HG03139 (cell line): Measurements from ENCODE around the gene OSBPL3.

Experiments
- ATAC-seq: cut with Tn5 transposase; IDR thresholded peaks from one replicate; pipeline ENCODE4 v1.9.1; 2021; ENCODE audit not compliant: unreplicated experiment

Gene OSBPL3

DNA sequence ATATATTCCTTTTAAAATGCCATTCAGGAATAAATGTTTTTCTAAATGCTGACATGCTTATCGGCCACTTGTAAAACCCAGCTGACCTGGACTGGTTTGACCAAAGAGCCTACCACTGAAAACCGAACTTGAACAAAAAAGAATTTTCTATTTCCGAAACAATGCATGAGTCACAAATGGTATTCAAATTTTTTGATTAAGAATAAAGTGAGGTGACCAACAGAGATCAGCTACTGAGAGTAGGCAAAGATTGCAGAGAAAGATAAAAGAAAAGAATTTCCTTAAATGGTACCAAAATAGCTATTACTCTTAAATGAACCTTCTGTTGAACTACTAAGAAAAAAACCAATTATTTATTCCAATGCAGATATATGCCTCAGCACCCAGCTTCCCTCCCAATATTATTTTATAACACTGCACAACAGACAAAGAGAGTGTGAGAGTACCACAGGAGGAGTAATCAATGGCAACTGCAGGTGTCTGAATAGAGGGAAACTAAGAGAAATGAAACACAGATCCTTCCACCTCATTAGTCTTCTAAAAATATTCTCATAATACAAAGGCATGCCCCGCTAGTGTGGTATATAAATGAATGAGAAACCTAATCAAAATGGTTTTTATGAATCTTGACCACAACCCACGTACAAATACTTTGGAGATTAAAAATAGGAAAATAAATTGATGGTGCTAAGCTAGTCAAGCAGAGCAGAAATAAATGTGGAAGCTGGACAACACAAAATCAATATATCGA, 20.1 kb downstream of the OSBPL3 start:
- ATAC-seq: no peak

DNA sequence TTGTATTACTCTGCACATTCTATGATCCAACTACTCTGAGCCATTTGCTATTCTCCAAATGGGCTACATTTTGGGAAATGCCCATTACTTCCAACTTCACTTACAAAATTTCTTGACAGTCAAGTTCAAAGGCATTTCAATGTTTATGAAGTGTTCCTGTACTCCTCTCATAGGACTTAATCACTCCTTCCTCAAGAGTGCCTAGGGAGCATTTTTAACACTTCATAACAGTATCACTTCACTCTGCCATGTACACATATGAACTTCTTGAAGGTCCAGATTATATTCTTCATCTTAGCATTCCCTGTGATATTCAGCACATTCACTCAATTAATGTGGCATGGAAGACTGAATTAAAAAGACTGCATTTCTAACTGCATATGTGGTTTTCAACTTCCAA, 21.6 kb downstream of the OSBPL3 start:
- no peak for ATAC-seq

DNA sequence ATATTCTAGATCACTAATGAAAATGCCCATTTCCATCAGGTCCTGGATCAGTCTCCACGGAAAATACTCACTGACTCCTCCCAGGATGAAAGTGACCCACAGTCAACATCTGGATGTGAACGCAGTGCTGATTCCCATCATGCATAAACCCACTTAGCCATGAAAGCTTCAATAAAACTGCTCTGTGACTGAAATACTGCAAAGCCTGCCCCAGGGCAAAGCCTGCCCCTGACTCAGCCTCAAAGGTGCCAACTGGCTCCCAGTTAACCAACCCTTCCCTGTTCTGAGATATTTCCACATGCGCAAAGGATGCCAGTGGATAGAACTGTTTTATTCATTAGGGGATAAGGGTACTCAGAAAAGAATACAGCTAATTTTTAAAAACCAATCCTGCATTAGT, 24.0 kb downstream of the OSBPL3 start:
- no peak for ATAC-seq

DNA sequence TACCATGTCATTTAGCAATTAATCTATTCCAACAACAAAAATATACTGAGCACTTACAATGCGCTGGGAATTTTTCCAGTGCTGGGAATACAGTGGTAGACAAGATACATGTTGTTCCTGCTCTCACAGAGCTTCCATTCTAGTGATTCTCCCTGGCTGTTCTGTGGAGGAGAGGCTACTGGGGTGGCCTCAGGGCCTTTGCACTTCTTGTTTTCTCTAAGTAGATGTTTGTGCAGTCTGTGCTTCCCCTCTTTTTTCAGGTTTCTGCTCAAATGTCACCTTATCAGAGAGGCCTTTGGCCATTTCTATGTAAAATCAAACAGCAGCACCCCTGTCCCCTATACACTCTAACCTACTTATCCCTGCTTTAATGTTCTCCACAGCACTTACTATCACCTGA, 24.7 kb downstream of the OSBPL3 start:
- ATAC-seq: no peak

DNA sequence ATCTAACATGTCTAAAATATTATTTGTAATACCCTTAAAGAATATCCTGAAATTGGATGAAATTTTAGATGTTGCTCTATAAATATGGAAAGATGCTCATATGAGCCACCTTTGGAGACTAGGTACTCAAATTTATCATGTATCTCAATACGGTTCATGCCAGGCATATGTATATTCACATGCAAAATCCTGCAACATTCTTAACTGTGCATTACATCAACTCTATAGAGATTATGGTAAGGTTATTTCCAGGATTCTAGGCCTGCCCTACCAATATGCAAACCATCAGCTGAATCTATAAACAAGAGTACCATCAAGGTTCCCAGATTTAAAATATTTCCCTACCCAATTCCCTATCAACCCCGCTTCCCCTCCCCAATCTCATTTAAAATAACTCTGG, 27.5 kb downstream of the OSBPL3 start:
- no peak for ATAC-seq

DNA sequence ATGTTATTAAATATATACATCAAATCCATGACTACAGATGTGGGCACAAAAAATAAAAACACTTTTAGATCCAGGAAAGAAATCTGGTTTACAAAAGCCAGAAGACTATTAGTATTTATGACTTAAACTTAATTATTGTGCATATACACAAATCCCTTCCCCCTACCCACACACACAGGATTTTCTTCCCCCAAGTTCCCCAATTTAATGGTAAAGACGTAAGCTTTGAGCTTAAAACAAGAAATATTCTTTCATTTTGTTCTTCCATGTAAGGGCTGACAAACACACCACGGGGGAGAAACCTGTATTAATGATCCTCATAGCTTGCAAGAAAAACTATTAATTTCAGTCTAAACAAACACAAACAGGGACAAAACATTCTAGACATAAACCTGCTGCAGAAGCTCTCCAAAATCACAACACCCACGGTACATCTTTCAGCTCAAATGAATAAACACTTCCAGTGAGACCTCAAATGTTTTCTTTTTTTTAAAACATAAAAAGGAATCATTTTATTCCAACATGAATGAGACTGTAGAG, 28.5 kb downstream of the OSBPL3 start:
- ATAC-seq: no peak

DNA sequence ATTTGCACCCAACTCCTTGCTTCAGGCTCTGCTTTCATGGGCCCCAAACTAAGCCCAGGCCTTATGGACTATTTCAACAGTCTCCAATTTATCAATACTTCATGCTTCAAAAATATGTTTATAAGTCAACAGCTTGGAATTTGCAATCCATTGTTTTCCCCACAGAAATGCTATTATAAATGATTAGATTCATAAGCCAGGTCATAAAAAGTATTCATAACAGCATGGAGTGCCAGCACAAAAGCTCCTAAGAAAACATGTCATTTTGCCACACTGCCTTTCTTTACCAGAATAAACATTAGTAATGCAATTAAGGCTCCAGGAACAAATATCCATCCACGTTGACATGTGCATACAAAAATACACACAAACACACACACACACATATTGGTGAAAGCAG, 30.1 kb downstream of the OSBPL3 start:
- ATAC-seq: no peak

DNA sequence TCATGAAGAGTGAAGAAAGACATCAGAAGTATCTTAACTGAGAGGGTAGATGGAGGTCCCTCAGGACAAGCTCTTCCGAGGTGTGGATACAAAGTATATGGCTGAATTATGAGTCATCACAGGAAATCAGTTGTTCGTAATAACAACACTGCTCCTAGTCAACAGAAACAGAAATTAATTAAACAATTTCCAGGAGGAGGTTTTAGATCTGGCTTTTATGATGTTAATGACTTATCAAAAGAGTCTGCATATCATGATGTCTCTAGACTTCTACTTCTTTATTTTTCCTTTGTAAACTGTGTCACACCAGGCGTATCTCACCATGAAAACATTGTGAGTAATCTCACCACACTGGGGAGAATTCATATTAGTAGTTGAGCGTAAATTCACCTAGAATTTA, 31.2 kb downstream of the OSBPL3 start:
- ATAC-seq: no peak

DNA sequence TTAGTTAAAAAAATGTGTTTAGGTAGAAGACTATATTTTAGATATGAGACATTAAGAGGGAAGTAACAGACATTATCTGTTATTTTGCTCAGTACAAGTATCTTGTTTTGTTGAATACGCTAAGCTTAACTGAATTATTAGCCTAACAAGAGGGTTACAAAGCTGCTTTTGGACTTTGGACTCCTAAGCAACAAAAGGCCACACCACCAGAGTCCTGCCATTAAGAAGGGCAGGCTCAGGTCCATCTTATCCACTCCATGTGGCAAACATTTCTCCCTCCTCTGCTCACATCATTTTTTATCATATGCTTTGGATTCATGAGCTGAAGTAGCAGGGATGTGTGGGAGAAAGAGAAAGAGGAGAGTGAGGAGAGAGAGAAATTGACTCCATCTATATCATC, 33.5 kb downstream of the OSBPL3 start:
- ATAC-seq: no peak

DNA sequence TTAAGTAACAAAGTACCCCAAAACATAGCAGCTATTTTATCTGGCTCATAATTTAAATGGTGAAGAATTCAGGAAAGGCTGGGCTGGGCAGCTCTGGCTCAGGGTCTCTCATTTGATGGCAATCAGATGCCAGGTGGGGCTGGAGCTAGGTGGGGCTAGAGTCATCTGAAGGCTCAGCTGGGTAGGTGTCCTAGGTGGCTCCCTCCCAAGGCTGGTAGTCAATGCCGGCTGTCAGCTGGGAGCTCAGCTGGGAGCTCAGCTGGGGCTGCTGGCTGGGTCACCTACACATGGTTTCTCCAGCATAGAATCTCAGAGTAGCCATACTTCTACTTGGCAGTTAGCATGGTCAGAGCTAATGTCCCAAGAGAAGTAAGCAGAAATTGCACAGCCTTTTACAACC, 34.1 kb downstream of the OSBPL3 start:
- no peak for ATAC-seq

DNA sequence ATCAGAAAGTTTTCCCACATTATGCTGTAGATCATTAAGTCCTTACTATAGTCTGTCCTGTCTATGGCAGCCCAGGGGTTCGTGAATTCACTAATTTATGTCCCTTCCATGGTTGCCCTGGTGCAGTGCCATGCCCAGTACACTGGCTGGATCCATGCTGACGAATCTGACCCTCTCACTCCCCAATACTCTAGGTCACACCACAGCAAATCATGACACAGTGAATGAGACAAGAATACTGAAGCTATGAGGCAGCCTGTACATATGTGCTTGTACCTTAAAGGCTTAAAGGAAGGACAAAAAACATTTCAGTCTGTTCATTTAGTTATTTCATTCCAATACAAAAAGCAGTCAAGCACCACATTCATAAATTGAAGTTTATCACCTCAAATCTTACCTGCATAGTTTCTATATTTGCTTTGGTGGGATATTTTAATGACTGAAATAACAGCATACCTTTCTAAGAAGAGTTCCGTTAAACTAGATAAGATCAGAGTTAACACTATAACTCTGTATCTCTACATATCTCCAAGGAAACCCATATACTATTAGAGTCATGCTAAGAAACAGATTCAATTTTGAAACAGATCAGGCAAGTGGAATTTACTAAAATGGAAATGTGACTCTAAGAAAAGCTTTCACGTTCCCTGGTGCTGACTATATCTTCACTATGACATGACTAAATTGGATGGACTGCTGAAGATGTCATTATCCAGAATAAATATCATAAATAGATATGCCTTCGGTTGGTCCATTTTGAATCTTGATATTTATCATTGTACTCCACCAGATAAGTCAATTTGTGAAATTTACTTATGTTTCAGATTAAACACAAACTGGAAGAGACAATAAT, 36.7 kb downstream of the OSBPL3 start:
- ATAC-seq: no peak

DNA sequence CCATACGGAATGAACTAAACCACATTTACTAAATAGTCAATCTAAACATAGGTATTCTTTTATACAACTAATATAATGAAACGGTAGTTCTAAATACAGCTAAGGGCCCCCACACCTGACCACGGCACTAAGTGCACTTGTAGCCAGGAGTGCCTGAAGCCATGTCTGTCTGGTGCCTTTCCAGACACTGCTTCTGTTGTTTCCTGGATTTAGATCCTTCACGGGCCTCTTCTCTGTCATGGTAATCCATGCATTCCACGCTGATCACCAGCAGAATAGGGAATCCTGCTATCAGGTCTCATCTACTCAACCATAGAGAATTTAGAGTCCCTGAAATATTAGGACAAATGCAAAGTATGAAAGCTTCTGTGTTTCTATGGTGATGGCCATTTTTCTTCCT, 37.8 kb downstream of the OSBPL3 start:
- ATAC-seq: no peak

DNA sequence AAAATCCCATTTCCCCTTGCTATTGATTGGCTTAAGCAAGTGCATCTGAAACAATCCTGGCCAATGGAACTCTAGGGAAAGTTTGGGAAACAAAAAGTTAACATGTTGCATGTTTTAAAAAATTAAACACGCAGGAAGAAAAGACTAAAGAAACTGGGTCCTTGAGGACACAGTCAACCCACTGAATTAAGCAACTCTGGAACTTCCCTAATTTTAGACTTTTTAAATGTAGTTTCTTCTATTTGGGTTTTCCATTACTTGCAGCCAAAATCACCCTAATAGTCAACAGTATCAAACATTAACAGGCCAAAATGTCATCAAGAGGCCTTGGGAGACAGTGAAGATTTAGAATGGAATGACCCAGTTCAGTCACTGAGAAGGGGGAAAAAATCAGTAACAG, 40.6 kb downstream of the OSBPL3 start:
- ATAC-seq: no peak

DNA sequence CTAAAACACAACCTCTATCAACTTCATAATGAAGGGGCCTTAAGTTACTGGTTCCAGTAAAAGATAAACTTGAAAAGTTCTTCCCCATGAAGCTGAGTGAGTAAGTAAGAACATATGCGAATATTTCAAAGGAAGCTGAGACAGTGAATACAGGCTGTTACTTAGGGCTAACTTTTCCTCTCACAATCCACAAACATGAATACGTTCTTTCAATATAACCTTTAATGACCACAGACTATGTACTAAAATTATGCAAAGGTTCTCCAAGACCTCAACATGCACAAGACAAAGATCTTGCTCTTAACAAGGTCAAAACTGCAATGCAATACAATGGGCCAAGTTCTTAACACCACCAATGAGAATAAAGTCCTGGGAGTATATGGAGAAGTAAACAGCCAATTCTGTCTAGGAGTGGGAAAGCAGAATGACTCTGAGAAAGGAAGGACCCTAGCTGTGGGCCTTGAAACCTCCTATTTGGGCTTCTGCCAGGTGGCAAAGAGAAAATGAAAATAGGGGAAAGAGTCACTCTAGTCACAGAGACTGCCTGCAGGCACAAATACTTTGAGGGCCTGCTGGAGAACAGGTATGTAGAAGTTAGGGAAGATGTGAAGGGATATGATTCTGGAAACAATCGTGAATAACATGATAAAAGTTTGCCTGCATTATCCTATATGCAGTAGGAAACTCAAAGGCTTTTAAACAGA, 43.7 kb downstream of the OSBPL3 start:
- ATAC-seq: peak; percentile 43

DNA sequence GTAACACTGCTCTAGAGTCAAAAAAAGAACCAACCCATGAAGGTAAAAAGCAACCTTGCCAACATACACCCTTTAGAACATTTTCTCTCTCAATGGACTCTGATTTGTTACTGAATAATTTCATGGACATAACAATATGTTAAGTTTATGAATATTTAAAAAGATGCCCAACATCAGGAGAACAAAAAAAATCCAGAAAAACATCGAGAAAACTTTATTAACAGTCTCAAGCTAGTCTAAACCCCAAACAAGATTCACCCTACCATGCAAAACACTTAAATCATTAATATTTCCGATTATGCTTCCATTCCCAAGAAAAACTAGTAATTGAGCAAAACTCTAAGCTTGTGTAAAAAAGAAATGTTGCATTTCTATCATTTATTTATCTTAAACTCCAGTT, 46.7 kb downstream of the OSBPL3 start:
- ATAC-seq: no peak

DNA sequence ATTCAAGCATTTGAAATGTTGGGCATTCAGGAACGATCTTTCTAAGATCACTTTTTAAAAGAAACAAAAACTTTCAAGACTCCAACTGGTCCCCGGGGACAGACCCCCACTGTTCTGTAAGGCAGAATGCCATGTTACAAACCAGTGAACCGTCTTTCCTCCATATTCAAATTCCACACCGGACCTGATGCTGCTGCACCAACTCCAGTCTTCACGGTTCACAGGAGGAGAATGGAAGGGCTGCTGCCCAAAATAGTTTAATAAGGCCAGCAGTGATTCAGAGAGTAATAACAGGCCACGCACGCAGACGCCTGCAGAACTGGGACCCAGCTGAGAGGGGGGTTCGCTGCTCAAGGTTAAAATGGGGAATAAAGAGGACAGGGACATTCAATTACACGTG, 47.2 kb downstream of the OSBPL3 start:
- no peak for ATAC-seq

DNA sequence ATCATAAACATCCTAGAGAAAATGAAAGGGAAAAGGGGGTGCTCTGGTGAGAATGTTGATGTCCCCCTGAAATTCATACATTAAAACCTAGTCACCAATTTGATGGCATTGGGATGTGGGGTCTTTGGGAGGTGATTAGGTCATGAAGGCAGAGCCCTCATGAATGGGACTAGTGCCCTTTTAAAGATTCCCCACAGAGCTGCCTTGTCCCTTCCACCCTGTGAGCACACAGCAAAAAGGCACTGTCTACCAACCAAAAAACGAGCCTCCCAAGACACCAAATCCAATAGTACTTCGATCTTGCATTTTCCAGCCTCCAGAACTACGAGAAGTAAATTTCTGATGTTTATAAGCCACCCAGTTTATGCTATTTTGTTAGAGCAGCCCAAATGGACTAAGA, 47.6 kb downstream of the OSBPL3 start:
- ATAC-seq: no peak

DNA sequence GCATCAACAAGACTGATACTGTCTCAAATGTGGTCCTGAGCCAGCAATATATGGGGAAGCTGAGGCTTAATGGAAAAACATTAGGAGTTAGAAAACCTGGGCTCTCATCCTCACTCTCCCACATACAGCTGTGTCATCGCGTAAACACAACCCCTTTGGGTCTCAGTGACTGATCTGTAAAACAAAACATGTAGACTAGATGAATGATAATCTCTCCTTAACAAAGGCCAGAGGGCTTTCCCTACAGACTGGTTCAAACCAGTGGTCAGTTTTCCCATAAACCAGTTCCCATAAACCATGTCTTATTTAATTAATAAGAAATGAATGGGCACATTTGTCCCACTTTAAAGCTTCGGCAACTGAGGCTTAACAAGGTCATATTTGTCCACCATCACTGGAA, 48.1 kb downstream of the OSBPL3 start:
- ATAC-seq: no peak

DNA sequence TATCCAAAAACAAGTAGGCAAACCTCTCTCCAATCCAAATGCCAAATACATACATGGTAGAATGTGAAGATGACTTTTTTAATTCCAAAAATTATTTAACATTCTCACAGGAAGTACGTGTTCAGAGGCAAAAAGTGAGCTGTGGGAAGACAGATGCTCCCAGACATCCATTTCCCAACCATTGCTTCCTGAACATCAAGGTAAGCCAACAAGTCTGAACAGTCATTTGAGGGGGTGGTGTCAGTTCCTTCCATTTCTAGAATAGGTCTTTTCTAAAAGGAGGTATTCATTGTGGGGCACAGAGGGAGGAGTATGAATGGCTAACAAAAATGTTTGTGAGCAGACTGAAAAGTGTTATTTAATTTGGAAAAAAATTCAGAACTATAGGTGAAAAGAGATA, 49.1 kb downstream of the OSBPL3 start:
- ATAC-seq: no peak

DNA sequence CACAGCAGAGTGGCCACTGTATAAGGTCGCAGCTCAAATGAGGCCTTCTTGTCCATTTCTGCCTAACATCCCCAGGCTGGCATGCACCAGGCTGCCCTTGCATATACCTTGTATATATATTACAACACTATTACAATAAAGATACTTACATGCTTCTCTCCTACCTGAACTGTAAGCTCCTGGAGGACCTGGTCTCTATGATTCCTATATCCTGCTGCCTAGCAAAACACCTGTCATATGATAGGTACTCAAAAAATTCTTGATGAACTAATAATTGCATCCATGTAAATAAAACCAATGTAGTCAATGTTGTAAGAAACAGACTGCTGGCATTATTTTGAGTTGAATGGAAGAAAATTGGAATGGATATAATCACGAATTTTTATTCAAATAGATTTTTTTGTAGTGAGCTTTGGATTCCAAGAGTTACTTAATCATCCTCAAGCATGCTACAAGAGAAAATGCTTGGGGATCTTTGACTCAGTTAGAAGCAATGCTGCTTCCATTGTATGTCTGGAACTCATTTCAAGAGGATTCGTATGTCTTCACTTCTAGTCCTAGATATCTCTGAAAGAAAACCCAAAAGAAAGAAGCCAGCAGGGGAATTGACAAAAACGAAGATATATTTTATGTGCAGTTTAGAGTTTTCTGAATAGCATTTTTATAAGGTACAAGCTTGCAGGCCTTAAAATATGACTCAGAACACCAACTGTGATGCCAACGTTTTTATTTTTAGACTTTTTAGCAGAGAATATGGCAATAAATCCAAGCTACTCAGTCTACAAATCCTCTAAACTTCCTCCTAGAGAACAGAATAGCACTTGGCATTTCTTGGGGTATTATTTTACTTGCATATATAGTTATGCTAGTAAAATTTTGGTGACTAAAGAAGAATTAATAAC, 53.1 kb downstream of the OSBPL3 start:
- ATAC-seq: no peak

DNA sequence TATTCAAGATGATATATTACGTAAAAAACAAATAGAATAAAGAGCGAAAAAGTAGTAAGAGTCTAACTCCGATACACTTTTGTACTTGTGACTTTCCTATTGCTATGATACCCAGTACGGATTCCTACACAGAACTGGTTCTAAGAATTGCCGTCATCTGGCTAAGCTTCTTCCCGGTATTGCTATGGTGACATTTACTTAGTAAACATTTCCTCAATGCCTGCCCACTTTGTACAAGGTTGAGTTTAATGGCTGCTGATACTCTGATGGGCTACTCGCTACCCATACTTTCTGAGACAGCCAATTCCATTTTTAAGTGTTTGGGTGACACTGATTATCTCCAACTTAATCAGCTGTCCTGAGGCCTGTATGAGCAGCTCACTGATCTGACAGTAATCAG, 55.6 kb downstream of the OSBPL3 start:
- ATAC-seq: no peak
